Activated T-cell treated with anti-CD3 and anti-CD28 coated beads, Interleukin-2, amount 50 U/mL, for 4 hours (primary cell): ENCODE data around the gene KRT86. TPM values are rescaled to one million over a fixed set of nuclear protein-coding genes. Genes with fewer than 3 reads are reported as not detected.
"Not testable (repeated sequence)": the region's sequence is repeated elsewhere in the genome, so short reads cannot be mapped to it uniquely, and the experiment has no call there.

Source experiments
- ATAC-seq, 2 donors: fragments of 200-7000 bp; cut with Tn5 transposase; one replicate each; pipeline ENCODE4 v1.10.0; 2021
- DNase-seq: peaks from one replicate; pipeline ENCODE4 v3.0.0-alpha.2; 2020
- H3K27me3 Mint-ChIP-seq: one replicate; pipeline ENCODE4 v1.8.0; 2021; ENCODE audit warnings: low read depth, mixed read lengths
- H3K36me3 Mint-ChIP-seq: one replicate; pipeline ENCODE4 v1.8.0; 2022; ENCODE audit warnings: mixed read lengths; ENCODE audit not compliant: insufficient read depth
- H3K4me1 Mint-ChIP-seq: one replicate; pipeline ENCODE4 v1.8.0; 2021; ENCODE audit warnings: low read depth, mixed read lengths
- H3K4me3 Mint-ChIP-seq: one replicate; pipeline ENCODE4 v1.8.0; 2021; ENCODE audit warnings: mild to moderate bottlenecking, moderate library complexity, mixed read lengths
- H3K9me3 Mint-ChIP-seq: one replicate; pipeline ENCODE4 v1.8.0; 2021; ENCODE audit warnings: mixed read lengths
- total RNA-seq, 3 donors: library from RNA; stranded (reverse); gene quantifications; one replicate each; pipeline ENCODE4 v1.2.1, GENCODE V29; 2021

The KRT86 gene
- total RNA-seq, 3 donors from 2014 or later = not detected

DNA sequence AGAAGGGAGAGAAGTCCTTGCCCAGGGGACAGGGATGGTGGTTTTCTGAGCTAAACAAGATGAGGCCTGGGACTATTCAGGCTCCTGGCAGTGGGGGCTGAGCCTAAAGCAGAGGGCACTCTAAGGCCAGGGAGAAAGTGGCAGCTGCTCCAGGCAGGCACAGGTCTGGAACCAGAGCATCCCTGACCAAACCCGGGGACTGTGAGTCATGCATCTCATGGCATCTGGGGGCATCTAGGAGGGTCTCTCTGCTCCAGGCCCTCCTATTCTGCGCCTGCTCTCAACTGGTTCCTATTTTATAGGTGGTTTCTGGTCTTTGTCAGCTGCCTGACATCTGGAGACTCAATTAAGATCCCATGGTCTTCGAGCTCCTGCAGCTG, 29.8 kb upstream of the KRT86 start:
- DNase-seq = no peak
- Mint-ChIP-seq H3K4me3 (peak overlapping the region; percentile 59), H3K9me3 (no peaks in the 10 kb centered on the region), H3K36me3 (no peaks in the 10 kb centered on the region), H3K27me3 (peaks cover 14% of the 10 kb centered on the region), H3K4me1 (peaks cover 19% of the 10 kb centered on the region)
- no peak for ATAC-seq

DNA sequence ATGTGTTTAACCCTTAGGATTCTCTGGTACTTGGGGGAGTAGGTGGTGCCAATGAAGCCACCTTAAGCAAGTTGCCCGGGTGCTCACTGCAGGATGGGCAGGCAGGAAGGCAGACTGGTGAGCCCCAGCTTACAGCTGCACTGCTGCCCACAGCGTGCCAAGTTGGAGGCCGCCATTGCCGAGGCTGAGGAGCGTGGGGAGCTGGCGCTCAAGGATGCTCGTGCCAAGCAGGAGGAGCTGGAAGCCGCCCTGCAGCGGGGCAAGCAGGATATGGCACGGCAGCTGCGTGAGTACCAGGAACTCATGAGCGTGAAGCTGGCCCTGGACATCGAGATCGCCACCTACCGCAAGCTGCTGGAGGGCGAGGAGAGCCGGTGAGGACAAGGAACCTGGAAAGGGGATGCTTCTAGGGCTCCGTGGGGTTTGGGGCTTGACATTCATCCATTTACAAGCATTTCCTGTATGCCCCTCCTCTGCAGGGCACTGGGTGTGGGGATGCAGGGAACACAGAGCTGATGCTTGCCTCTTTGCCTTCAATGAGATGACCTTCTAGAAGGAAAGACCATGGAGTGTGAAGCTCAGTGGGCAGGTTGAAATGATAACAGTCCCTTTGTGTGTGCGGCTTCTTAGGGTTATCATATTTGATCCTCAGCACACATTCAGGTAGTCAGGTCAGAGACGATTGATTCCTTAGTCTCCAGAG, 29.0 kb upstream of the KRT86 start:
- peaks cover 19% of the 10 kb centered on the region for H3K27me3 Mint-ChIP-seq
- peaks cover 24% of the 10 kb centered on the region for H3K4me1 Mint-ChIP-seq
- no peak overlapping the region for H3K4me3 Mint-ChIP-seq
- no peaks in the 10 kb centered on the region for H3K9me3 Mint-ChIP-seq
- no peaks in the 10 kb centered on the region for H3K36me3 Mint-ChIP-seq
- DNase-seq = no peak
- ATAC-seq = no peak

DNA sequence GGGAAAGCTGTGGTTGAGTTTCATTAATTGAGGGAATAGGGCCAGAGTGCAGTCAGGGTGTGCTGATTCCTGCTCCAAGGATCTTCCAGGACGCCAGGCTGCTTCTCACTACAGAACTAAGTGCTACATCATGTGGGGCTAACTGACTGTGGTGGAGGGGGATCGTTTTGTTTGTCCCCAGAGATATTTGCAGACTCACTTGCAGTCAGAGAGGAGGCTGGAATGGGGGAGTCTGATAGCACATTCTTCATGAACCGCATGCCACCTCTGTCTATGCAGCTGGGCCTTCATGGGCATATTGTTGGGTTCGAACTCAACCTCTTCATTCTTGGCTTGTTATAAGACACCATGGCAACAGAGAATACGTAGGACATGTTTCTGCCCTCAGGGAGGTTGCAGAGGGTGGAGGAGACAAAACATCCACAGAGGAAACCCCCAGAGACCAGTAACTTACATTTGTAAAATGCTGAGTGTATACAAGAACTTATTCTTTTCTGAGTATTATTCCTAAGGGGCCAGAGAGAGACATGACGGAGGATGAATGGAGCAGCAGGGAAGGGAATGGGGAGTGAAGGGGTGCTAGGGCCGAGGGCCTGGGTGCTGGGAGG, 28.4 kb upstream of the KRT86 start:
- no peak for DNase-seq
- ATAC-seq = no peak
- Mint-ChIP-seq H3K36me3 (no peaks in the 10 kb centered on the region), H3K9me3 (no peaks in the 10 kb centered on the region), H3K27me3 (peaks cover 22% of the 10 kb centered on the region), H3K4me1 (peaks cover 24% of the 10 kb centered on the region), H3K4me3 (no peak overlapping the region)

DNA sequence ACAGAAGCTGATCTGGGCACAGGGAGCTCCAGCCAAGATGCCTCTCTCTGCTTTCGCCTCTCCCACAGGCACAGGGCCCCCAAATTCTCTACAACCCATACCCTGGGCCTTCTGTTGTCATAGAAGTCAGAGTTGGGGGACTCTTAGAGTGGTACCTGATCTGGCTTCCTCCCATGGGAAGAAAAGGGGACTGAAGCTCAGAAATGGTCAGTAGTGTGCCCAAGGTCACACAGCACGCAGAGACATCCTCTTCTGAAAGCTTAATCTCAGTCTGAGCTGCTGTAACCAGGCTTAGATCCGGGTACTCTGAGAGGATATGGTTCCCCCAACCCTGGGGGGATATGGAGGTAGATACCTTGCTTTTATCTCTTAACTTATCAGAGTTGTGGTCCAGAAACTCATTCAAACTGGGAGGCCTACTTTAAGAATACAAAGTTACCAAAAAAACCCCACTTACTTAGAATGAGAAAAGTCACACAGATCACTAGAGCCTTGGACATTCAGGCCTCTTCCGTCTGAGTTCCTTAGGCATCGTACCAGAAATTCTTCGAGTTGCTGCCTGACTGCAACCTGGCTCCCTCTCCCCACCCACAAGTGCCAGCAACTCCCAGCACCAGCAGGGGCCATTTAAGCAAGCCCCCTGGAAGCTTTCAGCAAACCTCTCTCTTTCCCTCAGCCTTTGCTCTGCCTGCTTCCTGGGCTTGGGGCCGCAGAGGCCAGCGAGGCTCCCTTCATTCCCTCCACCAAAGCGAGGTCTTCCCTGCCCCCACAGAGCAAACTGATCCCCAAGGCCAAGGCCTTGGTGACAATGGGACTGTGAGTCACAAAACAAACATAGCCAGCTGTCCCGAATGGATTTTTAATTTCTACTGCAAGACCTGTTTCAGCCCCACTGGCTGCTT, 27.5 kb upstream of the KRT86 start:
- no peak overlapping the region for H3K4me3 Mint-ChIP-seq
- H3K9me3 Mint-ChIP-seq = no peaks in the 10 kb centered on the region
- no peaks in the 10 kb centered on the region for H3K36me3 Mint-ChIP-seq
- ATAC-seq (no peak), DNase-seq (no peak)
- peaks cover 31% of the 10 kb centered on the region for H3K4me1 Mint-ChIP-seq
- H3K27me3 Mint-ChIP-seq = peaks cover 24% of the 10 kb centered on the region

DNA sequence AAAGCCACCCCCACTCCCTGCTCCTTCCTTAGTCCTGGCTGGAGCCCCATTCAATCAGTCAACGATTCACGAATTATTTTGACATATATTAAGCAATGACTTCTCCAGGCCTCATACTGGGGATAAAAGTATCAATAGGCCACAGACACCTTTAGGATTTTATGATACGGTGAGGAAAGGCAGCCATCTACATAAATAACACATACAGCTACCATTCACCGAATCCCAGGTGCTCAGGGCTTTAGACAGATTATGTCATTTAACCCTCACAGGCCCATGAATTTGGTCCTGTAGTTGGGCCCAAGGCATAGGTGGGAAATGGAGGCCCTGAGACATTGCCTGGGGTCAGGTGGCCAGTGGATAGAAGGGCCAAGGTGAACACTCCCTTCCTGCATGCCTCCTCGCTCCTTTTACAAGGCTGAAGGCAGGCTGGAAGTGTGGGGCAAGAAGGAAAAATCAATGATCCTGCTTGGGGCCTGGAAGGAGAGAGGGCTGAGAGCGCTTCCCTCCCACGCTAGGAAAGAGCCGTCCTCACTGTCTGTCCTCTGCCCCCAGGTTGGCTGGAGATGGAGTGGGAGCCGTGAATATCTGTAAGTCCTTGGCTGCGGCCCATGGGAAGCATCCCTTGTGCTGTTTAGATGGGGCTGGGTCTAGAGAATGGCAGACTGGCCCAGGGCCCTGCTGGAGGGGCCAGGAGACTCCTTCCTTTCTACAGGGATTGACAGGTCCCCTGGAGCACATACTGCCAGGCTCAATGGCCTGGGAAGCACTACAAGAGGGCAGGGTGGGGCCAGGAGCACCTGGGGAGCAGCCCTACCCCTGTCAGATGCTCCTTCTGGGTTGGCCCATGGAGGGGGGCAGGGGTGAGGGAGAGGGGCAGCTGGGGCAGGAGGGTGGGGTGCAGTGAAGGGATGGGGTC, 26.6 kb upstream of the KRT86 start:
- peaks cover 24% of the 10 kb centered on the region for H3K27me3 Mint-ChIP-seq
- H3K4me3 Mint-ChIP-seq = no peak overlapping the region
- H3K36me3 Mint-ChIP-seq = no peaks in the 10 kb centered on the region
- ATAC-seq (no peak), DNase-seq (no peak)
- no peaks in the 10 kb centered on the region for H3K9me3 Mint-ChIP-seq
- peaks cover 31% of the 10 kb centered on the region for H3K4me1 Mint-ChIP-seq

DNA sequence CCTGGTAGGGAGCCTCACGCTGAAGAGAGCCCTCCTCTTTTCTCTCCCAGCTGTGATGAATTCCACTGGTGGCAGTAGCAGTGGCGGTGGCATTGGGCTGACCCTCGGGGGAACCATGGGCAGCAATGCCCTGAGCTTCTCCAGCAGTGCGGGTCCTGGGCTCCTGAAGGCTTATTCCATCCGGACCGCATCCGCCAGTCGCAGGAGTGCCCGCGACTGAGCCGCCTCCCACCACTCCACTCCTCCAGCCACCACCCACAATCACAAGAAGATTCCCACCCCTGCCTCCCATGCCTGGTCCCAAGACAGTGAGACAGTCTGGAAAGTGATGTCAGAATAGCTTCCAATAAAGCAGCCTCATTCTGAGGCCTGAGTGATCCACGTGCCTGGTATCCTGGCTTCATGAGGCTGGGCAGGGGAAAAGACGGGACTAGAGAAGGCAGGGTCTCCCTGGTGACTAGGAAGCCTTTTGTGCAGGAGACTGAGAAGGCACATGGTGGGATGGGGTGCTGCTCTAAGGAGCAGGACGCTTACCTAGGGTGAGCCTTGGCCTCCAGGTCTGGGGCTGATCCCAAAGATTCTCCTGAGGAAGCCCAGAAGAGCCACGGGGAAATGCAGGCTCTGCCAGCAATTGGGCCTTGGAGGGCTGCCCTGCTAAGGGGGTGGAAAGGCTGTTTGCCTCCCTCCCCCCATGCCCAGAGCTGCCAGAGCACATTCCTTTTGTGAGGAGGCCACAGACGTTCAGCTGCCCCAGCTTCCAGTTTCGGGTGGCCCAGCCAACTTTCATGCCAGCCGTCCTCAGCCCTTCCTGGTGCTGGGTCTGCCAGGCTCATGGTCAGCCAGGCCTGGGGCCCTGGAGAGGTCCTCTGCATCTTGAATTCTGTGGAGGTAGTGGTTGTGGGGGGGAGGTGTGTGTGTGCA, 25.6 kb upstream of the KRT86 start:
- Mint-ChIP-seq H3K9me3 (no peaks in the 10 kb centered on the region), H3K4me3 (no peak overlapping the region), H3K4me1 (peaks cover 25% of the 10 kb centered on the region)

DNA sequence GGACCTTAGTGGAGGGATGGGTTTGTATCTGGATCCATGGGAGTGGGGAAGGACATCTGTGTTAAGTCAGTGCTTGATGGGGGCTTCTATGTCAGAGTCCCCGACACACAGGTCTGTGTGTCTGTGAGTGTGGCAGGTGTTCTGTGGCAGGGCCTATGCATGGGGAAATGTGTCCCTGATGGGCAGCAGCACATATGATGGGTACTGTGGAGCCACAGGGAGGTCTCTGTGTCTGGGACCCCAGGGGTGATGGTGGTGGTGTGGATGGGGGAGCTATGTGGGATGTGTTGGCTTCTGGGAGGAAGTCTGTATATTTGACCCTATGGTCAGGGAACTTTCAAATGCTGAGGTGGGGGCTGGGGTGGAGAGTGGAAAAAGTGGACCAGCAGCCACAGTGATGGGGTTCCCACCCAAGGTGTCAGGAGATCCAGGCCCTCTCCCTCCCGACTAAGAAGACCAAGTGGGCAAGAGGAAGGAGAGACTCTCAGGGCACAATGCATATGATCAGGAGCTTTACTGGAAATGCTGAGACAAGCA, 24.9 kb upstream of the KRT86 start:
- H3K4me3 Mint-ChIP-seq = no peak overlapping the region
- H3K27me3 Mint-ChIP-seq = peaks cover 24% of the 10 kb centered on the region
- H3K36me3 Mint-ChIP-seq = no peaks in the 10 kb centered on the region
- peaks cover 17% of the 10 kb centered on the region for H3K4me1 Mint-ChIP-seq
- DNase-seq (no peak), ATAC-seq (no peak)
- no peaks in the 10 kb centered on the region for H3K9me3 Mint-ChIP-seq

More for the DNA sequence above, 25.6 kb upstream of the KRT86 start:
- ATAC-seq = no peak
- Mint-ChIP-seq H3K27me3 (peaks cover 24% of the 10 kb centered on the region), H3K36me3 (no peaks in the 10 kb centered on the region)
- DNase-seq = no peak

DNA sequence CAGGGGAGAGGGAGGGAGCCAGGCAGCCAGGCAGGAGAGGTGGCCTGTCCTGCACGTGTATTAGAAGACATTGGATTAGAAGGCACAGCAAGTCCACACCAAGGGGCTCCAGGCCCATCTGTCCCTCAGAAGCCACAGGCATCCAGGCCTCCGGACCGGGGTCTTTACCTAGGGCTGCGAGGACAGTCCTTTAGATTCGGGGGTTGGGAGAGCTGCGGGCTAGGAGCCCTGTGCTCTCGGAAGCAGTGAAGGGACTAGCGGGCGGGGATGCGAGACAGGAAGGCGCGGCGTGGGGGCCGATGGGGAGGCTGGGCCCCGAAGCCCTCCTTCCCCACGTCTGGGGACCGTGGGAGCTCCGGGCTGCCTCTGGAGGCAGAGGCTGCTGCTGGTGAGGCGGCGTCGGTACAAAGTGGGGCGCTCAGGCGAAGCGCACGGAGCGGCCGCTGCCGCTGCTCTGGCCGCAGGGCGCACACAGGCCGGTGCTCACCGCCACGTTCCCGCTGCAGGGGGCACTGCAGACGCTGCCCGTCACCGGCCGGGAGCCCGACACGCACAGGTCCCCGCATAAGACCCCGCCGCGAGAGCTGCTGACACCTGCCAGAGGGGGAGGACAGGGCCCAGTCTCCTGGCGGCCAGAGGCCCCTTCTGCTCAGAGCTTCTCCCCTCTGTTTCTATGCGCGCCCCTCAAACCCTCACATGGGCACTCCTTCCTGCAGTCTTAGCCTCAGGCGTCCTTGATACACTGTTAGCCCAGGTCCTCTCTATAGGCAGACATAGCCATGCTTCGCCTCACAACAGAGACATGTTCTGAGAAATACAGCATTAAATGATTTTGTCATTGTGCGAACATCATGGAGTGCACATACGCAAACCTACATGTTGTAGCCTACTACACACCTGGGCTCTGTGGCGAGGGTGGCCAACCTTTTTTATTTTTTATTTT, 24.1 kb upstream of the KRT86 start:
- DNase-seq (no peak), ATAC-seq (no peak)
- peaks cover 17% of the 10 kb centered on the region for H3K4me1 Mint-ChIP-seq
- H3K36me3 Mint-ChIP-seq = no peaks in the 10 kb centered on the region
- peaks cover 30% of the 10 kb centered on the region for H3K27me3 Mint-ChIP-seq
- no peak overlapping the region for H3K4me3 Mint-ChIP-seq
- no peaks in the 10 kb centered on the region for H3K9me3 Mint-ChIP-seq

DNA sequence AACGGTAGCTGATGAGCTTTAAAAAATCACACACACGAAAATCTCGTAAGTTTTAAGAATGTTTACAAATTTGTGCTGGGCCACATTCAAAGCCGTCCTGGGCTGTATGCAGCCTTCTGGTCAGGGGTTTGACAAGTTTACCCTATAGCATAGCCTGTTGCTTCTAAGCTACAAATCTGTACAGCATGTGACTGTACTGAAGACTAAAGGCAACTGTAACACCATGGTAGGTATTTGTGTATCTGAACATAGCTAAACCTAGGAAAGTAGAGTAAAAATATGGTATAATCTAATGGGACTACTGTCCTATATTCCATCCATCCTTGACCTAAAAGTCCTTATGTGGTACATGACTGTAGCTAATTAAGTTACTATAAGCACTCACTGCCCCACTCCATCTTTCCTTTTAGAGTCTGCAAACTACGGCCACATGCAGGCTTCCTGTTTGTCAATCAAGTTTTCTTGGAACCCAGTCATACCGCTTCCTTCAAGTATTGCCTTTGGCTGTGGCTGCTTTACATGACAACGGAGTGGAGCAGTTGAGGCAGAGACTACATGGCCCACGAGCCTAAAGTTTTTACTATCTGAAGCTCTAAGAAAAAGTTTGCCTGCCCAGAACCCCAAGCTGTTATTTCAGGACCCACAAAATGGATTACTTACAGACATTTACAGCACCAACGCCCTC, 22.9 kb upstream of the KRT86 start:
- Mint-ChIP-seq H3K4me3 (no peak overlapping the region), H3K27me3 (peaks cover 42% of the 10 kb centered on the region), H3K9me3 (no peaks in the 10 kb centered on the region), H3K4me1 (peaks cover 12% of the 10 kb centered on the region), H3K36me3 (no peaks in the 10 kb centered on the region)
- ATAC-seq = no peak
- no peak for DNase-seq

DNA sequence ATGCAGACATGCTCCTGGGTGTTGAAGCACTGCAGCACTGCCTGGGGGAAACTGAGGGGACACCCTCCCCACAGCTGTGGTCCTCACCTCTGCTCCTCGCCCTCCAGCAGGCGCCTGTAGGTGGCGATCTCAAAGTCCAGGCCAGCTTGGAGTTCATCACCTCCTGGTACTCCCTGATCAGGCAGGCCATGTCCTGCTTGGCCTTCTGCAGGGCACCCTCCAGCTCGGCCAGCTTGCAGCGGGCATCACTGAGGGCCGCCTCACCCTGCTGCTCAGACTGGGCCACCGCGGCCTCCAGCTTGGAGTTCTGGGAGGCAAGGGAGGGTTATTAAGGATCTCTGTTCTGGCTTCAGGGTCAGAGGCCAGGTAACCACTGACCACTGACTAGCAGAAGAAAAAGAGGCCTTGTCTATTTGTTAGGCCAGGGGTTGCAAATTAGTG, 22.2 kb upstream of the KRT86 start:
- not testable (repeated sequence) for H3K36me3 Mint-ChIP-seq, H3K4me3 Mint-ChIP-seq, ATAC-seq, DNase-seq, H3K9me3 Mint-ChIP-seq
- peaks cover 45% of the 10 kb centered on the region for H3K27me3 Mint-ChIP-seq
- peaks cover 12% of the 10 kb centered on the region for H3K4me1 Mint-ChIP-seq

DNA sequence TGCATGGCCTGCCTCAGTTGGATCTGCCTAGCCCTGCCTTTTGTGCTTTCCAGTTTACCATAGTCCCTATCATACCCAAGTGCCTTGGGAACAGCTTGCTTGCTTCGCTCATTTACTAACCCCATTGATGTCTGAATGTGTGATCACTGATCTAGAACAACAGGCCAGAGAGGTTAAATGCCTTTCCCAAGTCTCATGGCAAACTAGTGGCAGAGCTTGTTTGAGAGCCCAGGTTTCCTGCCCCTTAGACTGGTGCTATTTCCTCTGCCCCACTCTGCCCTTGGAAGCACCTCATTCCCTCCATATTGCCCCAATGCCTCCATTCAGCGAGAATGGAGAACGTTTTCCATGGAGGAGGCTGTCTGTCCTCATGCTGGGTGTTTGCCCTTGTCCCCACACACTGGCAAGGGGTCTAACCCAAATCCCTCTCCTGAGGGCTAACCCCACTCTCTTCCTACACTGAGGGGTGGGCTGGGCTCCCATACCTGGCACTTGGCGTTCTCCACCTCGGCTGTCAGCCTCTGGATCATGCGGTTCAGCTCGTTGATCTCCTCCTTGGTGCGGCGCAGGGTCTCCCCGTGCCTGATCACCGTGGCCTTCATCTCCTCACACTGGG, 21.6 kb upstream of the KRT86 start:
- no peaks in the 10 kb centered on the region for H3K36me3 Mint-ChIP-seq
- peaks cover 12% of the 10 kb centered on the region for H3K4me1 Mint-ChIP-seq

More for the DNA sequence above, 21.6 kb upstream of the KRT86 start:
- DNase-seq (no peak), ATAC-seq (no peak)
- Mint-ChIP-seq H3K4me3 (no peak overlapping the region), H3K9me3 (no peaks in the 10 kb centered on the region), H3K27me3 (peaks cover 48% of the 10 kb centered on the region)
